HEK293T (cell line): ENCODE data around the gene FAM13C.

Experiments
- CTCF ChIA-PET: fragments of 350-600 bp; formaldehyde crosslinking; extraction: SDS; loops from one replicate; lab custom pipeline; 2021; ENCODE audit warnings: antibody characterized with exemption, inconsistent platforms; lab: Yijun Ruan, JAX
- POLR2A ChIA-PET: fragments of 350-600 bp; formaldehyde crosslinking; extraction: SDS; loops from one replicate; lab custom pipeline; 2020; ENCODE audit warnings: antibody characterized with exemption, inconsistent platforms; lab: Yijun Ruan, JAX
- DNase-seq: peaks from one replicate; pipeline ENCODE4 v3.0.0; 2012; ENCODE audit warnings: mixed read lengths; ENCODE audit errors: extremely low spot score
- ARNT ChIP-seq: fragments of 450-650 bp; IDR thresholded peaks from 2 replicates; pipeline ENCODE4 v1.6.1; 2017; ENCODE audit warnings: mild to moderate bottlenecking
- BHLHE40 ChIP-seq: fragments of 450-650 bp; IDR thresholded peaks from 2 replicates; pipeline ENCODE4 v1.6.1; 2016; ENCODE audit warnings: mild to moderate bottlenecking, moderate library complexity, borderline replicate concordance
- CTBP1 ChIP-seq: fragments of 450-650 bp; IDR thresholded peaks from 2 replicates; pipeline ENCODE4 v1.6.1; 2016; ENCODE audit warnings: borderline replicate concordance
- ELF4 ChIP-seq: fragments of 450-650 bp; IDR thresholded peaks from 2 replicates; pipeline ENCODE4 v1.6.1; 2017; ENCODE audit warnings: antibody characterized with exemption
- FOXA1 ChIP-seq: fragments of 450-650 bp; IDR thresholded peaks from 2 replicates; pipeline ENCODE4 v1.6.1; 2016; ENCODE audit warnings: mild to moderate bottlenecking
- FOXK2 ChIP-seq: fragments of 450-650 bp; IDR thresholded peaks from 2 replicates; pipeline ENCODE4 v1.6.1; 2016; ENCODE audit warnings: mild to moderate bottlenecking
- FOXM1 ChIP-seq: fragments of 450-650 bp; IDR thresholded peaks from 2 replicates; pipeline ENCODE4 v1.6.1; 2017; ENCODE audit warnings: mild to moderate bottlenecking, borderline replicate concordance
- HDGF ChIP-seq: fragments of 450-650 bp; IDR thresholded peaks from 2 replicates; pipeline ENCODE4 v1.6.1; 2017; ENCODE audit warnings: antibody characterized with exemption, borderline replicate concordance
- L3MBTL2 ChIP-seq: fragments of 450-650 bp; conservative IDR thresholded peaks from 2 replicates; pipeline ENCODE4 v1.6.1; 2016; ENCODE audit warnings: mild to moderate bottlenecking
- LEF1 ChIP-seq: fragments of 450-650 bp; IDR thresholded peaks from 2 replicates; pipeline ENCODE4 v1.6.1; 2017; ENCODE audit warnings: mild to moderate bottlenecking, borderline replicate concordance
- NFRKB ChIP-seq: fragments of 450-650 bp; IDR thresholded peaks from 2 replicates; pipeline ENCODE4 v1.6.1; 2016; ENCODE audit warnings: mild to moderate bottlenecking, moderate library complexity
- PKNOX1 ChIP-seq: fragments of 450-650 bp; IDR thresholded peaks from 2 replicates; pipeline ENCODE4 v1.6.1; 2016
- SP1 ChIP-seq: fragments of 450-650 bp; IDR thresholded peaks from 2 replicates; pipeline ENCODE4 v1.6.1; 2017
- SUZ12 ChIP-seq: fragments of 450-650 bp; IDR thresholded peaks from 2 replicates; pipeline ENCODE4 v1.6.1; 2016; ENCODE audit warnings: mild to moderate bottlenecking
- TARDBP ChIP-seq: fragments of 450-650 bp; IDR thresholded peaks from 2 replicates; pipeline ENCODE4 v1.6.1; 2016
- ZNF384 ChIP-seq: fragments of 450-650 bp; IDR thresholded peaks from 2 replicates; pipeline ENCODE4 v1.6.1; 2016

The FAM13C gene

GRCh38 chr10:59391060-59391459 lies 28.7 kb upstream of the FAM13C start:
- TF ChIP-seq TARDBP (no peak), NFRKB (no peak), ELF4 (no peak), LEF1 (no peak), HDGF (no peak), ARNT (no peak), BHLHE40 (no peak), FOXA1 (no peak), PKNOX1 (no peak), FOXM1 (no peak), SUZ12 (no peak), L3MBTL2 (no peak), ZNF384 (no peak)
- DNase-seq = no peak
- CTCF ChIA-PET = no interaction called here
- POLR2A ChIA-PET = interaction anchor here (0.6 to 1.0 kb wide), 2 partner anchors 9 to 421 kb away, joined by 3 read pairs; no protein-coding TSS in a partner anchor

GRCh38 chr10:59388671-59388976 lies 26.3 kb upstream of the FAM13C start:
- POLR2A ChIA-PET = no interaction called here
- CTCF ChIA-PET = no interaction called here
- TF ChIP-seq LEF1 = no peak
- no peak for TF ChIP-seq SUZ12
- TF ChIP-seq SP1 = no peak
- no peak for TF ChIP-seq CTBP1
- no peak for TF ChIP-seq ZNF384
- no peak for TF ChIP-seq L3MBTL2
- TF ChIP-seq BHLHE40 = no peak
- no peak for TF ChIP-seq NFRKB
- TF ChIP-seq HDGF = no peak
- DNase-seq = no peak

- no peak for TF ChIP-seq SUZ12
- TF ChIP-seq BHLHE40 = no peak
- TF ChIP-seq FOXA1 = no peak
- POLR2A ChIA-PET = no interaction called here
- CTCF ChIA-PET = no interaction called here
- no peak for DNase-seq
These were observed 25.8 kb upstream of the FAM13C start for GRCh38 chr10:59387951-59388670.

- no peak for DNase-seq
- POLR2A ChIA-PET = no interaction called here
- CTCF ChIA-PET = no interaction called here
- TF ChIP-seq FOXK2 = no peak
- no peak for TF ChIP-seq FOXM1
- no peak for TF ChIP-seq HDGF
- no peak for TF ChIP-seq ZNF384
- TF ChIP-seq CTBP1 = no peak
- no peak for TF ChIP-seq PKNOX1
- TF ChIP-seq SP1 = no peak
- no peak for TF ChIP-seq TARDBP
- TF ChIP-seq ELF4 = no peak
- no peak for TF ChIP-seq BHLHE40
- no peak for TF ChIP-seq L3MBTL2
- no peak for TF ChIP-seq ARNT
- no peak for TF ChIP-seq SUZ12
- no peak for TF ChIP-seq NFRKB
These were observed 22.4 kb upstream of the FAM13C start for GRCh38 chr10:59384761-59385160.

GRCh38 chr10:59383908-59384307 lies 21.6 kb upstream of the FAM13C start:
- TF ChIP-seq TARDBP = no peak
- no peak for TF ChIP-seq FOXM1
- CTCF ChIA-PET = interaction anchor here (0.5 kb wide), 1 partner anchor 14 kb away, joined by 3 read pairs; no protein-coding TSS in a partner anchor
- POLR2A ChIA-PET = no interaction called here
- no peak for DNase-seq

GRCh38 chr10:59383436-59383835 lies 21.1 kb upstream of the FAM13C start:
- POLR2A ChIA-PET = no interaction called here
- CTCF ChIA-PET = no interaction called here
- no peak for TF ChIP-seq CTBP1
- TF ChIP-seq FOXA1 = no peak
- no peak for TF ChIP-seq HDGF
- TF ChIP-seq ELF4 = no peak
- no peak for TF ChIP-seq ZNF384
- TF ChIP-seq SUZ12 = no peak
- no peak for TF ChIP-seq NFRKB
- TF ChIP-seq FOXK2 = no peak
- TF ChIP-seq FOXM1 = no peak
- TF ChIP-seq L3MBTL2 = no peak
- DNase-seq = no peak

- POLR2A ChIA-PET = no interaction called here
- CTCF ChIA-PET = no interaction called here
- TF ChIP-seq LEF1 (no peak), FOXA1 (no peak), SP1 (no peak), BHLHE40 (no peak), PKNOX1 (no peak), TARDBP (no peak), ZNF384 (no peak), ELF4 (no peak), FOXK2 (no peak), L3MBTL2 (no peak), SUZ12 (no peak), ARNT (no peak)
- no peak for DNase-seq
These were observed 20.5 kb upstream of the FAM13C start for GRCh38 chr10:59382831-59383295.
